ENCODE results near the gene EXD1. TPM values are rescaled to one million over a fixed set of nuclear protein-coding genes. Genes with fewer than 3 reads are reported as not detected.

The EXD1 gene, protein sequence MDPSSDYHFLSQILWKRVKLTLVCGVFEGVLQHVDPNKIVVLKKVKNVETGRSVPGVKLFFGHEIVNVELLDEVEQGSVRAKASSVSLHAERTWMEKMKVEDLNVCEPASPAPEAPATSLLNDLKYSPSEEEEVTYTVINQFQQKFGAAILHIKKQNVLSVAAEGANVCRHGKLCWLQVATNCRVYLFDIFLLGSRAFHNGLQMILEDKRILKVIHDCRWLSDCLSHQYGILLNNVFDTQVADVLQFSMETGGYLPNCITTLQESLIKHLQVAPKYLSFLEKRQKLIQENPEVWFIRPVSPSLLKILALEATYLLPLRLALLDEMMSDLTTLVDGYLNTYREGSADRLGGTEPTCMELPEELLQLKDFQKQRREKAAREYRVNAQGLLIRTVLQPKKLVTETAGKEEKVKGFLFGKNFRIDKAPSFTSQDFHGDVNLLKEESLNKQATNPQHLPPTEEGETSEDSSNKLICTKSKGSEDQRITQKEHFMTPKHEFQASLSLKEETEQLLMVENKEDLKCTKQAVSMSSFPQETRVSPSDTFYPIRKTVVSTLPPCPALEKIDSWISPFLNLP
- not detected for total RNA-seq

DNA sequence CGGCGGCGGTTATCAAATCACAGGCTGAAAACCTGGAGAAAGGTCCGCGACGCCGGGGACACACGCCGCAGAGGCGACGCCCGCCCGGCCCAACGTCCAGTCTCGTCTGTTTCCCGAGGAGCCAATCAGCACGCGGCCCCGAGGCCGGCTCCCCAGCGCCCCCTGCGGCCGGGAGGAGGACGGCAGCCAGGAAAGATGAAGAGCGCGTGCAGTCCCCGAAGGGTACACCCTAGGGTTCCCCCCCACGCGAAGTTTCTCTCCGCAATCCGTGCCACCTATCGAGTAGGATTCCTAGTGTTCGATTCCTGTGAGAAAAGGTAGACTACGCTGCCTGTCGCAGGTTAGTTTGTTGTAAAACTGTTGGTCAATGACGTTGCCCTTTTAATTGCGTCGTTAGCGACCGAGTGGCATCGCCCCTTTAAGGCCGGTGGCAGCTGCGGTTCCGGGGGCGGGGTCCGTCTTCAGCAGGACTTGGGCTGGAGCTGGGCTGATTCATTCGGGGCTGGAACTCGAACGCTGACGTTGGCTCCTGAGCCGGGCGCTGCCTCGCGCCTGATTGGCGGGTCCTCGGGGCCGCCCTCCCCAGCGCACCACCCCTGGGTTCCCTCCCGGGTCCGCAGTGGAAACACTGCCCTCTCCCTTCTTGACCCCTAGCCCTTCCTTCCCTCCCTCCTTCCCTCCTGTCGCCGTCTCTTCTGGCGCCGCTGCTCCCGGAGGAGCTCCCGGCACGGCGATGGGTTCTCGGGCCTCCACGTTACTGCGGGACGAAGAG, at the start of gene EXD1, which contains the start of gene CHP1:
TSS of gene EXD1 (minus strand) at position 108 of the 772 bp plus-strand sequence. CDS start 4,182 bp downstream, outside the sequence.
TSS of gene CHP1 (plus strand) at position 619 of the 772 bp plus-strand sequence. CDS start at position 734, 115 bp downstream.
- TF ChIP-seq CTCF (IDR thresholded peaks at IDR 0.05; ENCODE audit: low read depth), result no peak

DNA sequence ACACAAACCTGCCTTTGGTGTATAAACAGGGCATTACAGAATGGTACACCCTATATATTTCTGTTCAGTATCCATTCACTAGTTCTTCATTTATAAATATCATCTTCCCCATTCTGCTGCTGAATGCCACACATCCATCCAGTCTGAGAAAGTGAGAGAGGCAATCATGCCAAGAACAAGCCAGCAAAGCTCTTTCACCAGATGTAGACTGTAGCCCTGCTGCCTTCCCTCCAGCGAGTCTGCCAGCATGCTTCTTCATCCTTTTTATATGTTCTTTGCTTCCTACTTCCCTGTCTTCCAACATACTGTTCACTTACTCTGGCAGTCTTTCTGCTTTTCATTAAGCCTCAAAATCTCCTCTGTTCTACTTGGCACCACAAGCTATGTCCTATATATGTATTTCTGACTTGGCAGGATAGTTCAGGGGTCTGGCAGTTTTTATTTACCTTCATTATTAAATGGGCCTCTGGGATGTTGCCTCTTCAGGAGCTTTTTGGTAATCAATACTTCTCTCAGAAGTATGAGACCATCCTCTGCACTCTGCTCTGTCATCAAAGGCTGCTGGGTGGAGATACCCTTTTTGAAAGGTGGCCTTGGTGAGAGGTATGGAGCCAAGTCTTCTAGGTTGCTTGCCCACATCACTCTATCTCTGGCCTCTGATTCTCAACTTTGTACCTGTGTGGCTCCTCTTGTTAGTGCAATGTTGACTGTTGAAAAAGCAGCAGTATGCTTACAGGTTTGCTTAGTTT, 49.2 kb upstream of the EXD1 start:
- no peak for TF ChIP-seq CTCF (IDR thresholded peaks at IDR 0.05; ENCODE audit: low read depth)

- no peak for TF ChIP-seq CTCF (IDR thresholded peaks at IDR 0.05; ENCODE audit: low read depth)
Measured at GRCh38 chr15:41278319-41278718, 47.8 kb upstream of the EXD1 start.

GRCh38 chr15:41276831-41277230, 46.3 kb upstream of the EXD1 start:
- TF ChIP-seq CTCF (IDR thresholded peaks at IDR 0.05; ENCODE audit: low read depth), result no peak

GRCh38 chr15:41269887-41270286, 39.3 kb upstream of the EXD1 start:
- TF ChIP-seq CTCF (IDR thresholded peaks at IDR 0.05; ENCODE audit: low read depth), result no peak

GRCh38 chr15:41263891-41264351, 33.4 kb upstream of the EXD1 start:
- TF ChIP-seq CTCF (IDR thresholded peaks at IDR 0.05; ENCODE audit: low read depth), result no peak
